Motor neuron (in vitro differentiated cells): ENCODE measurements around the gene CENPB. TPM values are rescaled to one million over a fixed set of nuclear protein-coding genes. Genes with fewer than 3 reads are reported as not detected.
A peak's percentile ranks its signal among the peaks of the same experiment; 100 is the strongest.
"Not testable (repeated sequence)": the region's sequence is repeated elsewhere in the genome, so short reads cannot be mapped to it uniquely, and the experiment has no call there.

Experiments used
- ATAC-seq, 8 experiments: fragments of 200-7000 bp; cut with Tn5 transposase; replicated peaks in 6 of 8; 2 replicates each; pipeline ENCODE4 v1.8.0; 2021; ENCODE audit warnings: mild to moderate bottlenecking in 8 of 8, moderate library complexity in 8 of 8
- H3K27ac ChIP-seq, 2 donors: fragments of 250-450 bp; sonication (Bioruptor Pico); 2 replicates each; pipeline ENCODE4 v1.9.0; 2021; ENCODE audit warnings: antibody characterized with exemption in 2 of 2, mild to moderate bottlenecking in 2 of 2, moderate library complexity in 1 of 2
- H3K4me1 ChIP-seq, 2 donors: fragments of 250-450 bp; sonication (Bioruptor Pico); replicated peaks in 1 of 2; 2 replicates each; pipeline ENCODE4 v1.6.1; 2021; ENCODE audit warnings: antibody characterized with exemption in 2 of 2, mild to moderate bottlenecking in 2 of 2, moderate library complexity in 1 of 2
- H3K4me3 ChIP-seq, 5 donors: fragments of 250-450 bp; sonication (Bioruptor Pico); 2 replicates each; pipeline ENCODE4 v1.9.0; 2021; ENCODE audit warnings: antibody characterized with exemption in 5 of 5, mild to moderate bottlenecking in 5 of 5, moderate library complexity in 4 of 5
- WGBS, 10 experiments: fragments of 450-650 bp; shearing (Covaris generic); methylation state at CpG; one replicate each; pipeline ENCODE4 v1.0.0; 2022; 5-methylcytosine and 5-hydroxymethylcytosine counted together
- in situ Hi-C, 9 experiments: fragments of 400-800 bp; cut with MboI; loops; one replicate each; pipeline ENCODE4 v1.15.0; 2021; ENCODE audit warnings: low sequenced_read_pairs in 9 of 9, low pct_unique_long_range_greater_than_20kb in 2 of 9; ENCODE audit not compliant: unreplicated experiment in 9 of 9
- total RNA-seq, 8 experiments: library from RNA; unstranded; fragments of 300-600 nt; gene quantifications; 2 replicates each; pipeline versions ENCODE4 v1.2.3 to v1.2.4, GENCODE V29; 2022

CENPB gene
- total RNA-seq, 8 experiments from 2014 or later = 18.1 to 69.4 (median 53.1) TPM

DNA sequence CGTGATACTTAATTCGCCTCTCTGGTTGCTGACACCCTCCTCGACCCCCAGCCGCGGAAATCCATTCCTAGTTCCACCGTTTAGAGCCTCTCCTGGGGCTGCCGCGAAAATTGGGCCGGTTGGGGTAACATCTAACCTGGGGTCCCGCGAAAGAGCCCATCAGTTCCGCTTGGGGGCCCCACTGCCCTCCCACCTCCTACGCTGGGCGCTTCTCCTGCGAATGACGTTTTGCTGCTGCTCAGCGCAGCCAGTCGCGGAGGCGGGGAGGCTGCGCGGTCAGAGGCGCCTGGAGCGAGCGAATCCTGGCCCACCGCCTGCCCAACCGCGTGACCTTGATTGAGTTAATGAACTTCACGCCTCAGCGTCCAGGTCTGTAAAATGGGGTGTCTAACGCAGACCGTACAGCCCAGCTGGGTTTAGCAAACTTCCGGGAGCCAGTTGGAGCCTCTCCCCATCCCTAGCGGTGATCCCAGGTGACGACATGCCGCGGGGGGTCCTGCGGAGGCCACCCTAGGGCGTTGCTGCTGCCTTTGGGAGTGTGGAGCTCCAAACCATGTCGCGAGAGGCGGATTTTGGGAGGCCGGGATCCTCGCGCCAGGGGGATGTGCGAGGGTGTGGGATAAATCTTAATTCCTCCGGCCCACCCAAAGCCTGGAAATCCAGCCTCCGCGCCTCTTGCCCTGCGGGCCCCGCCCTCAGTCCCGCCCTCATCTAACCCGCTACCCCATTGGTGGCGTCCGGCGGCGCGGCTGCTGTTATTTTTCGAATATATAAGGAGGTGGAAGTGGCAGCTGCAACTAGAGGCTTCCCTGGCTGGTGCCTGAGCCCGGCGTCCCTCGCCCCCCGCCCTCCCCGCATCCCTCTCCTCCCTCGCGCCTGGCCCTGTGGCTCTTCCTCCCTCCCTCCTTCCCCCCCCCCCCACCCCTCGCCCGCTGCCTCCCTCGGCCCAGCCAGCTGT is 9.2 kb upstream of the CENPB start, which contains the start of gene CDC25B:
CDC25B (plus strand) TSS at position 800 of the 958 bp plus-strand sequence. CDS start 222 bp downstream, outside the sequence.
- ATAC-seq = peak; percentile 75 to 88 (median 81)
- in situ Hi-C loops = loop anchor here in 2 of 9 experiments (25.0 kb wide), 1 partner anchor 292 kb away; no protein-coding TSS in a partner anchor
- 0 to 80% (median 8%) methylated on average over 2 to 29 of the region's 69 CpGs; no CpG with 5 or more reads in 3 of the 10 experiments for WGBS, 10 experiments
- peaks cover 18 to 30% of the 10 kb centered on the region in 2 donors for H3K4me1 ChIP-seq
- H3K27ac ChIP-seq = peak within 1 kb of the TSS in 1 of 2 donors; percentile 32
- H3K4me3 ChIP-seq = peak within 1 kb of the TSS; percentile 40 to 54 (median 45)

DNA sequence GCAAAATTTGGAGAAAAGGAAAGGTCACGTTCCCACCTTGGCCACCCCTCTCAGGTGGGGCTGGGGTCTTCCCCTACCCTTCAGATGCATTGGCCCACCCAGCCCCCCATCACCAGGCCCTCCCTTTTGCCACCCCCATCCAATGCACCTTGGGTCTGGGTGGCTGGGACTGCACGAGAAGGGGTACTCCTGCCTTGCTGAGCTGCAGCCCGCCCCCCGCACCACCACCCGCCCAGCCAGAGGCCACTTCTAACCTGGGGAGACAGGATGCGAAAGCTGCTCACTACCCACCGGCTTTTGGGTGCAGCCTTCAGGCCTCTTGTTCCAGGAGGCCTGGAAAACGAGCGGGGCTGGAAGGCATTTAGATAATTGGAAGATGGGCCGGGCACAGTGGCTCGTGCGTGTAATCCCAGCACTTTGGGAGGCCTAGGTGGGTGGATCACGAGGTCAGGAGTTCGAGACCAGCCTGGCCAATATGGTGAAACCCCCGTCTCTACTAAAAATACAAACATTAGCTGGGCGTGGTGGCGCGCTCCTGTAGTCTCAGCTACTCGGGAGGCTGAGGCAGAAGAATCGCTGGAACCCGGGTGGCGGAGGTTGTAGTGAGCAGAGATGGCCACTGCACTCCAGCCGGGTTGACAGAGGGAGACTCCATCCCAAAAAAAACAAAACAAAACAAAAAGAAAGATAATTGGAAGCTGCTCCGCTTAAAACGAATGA is 8.3 kb upstream of the CENPB start:
- Histone ChIP-seq H3K4me3 (peak overlapping the region in 1 of 5 donors; percentile 45), H3K4me1 (peaks cover 8 to 21% of the 10 kb centered on the region in 2 donors), H3K27ac (no peak overlapping the region)
- ATAC-seq = no peak
- in situ Hi-C loops = loop anchor here in 2 of 9 experiments (25.0 kb wide), 1 partner anchor 292 kb away; no protein-coding TSS in a partner anchor
- WGBS, 10 experiments = 37 to 88% (median 81%) methylated on average over 1 to 13 of the region's 25 CpGs; no CpG with 5 or more reads in 4 of the 10 experiments

DNA sequence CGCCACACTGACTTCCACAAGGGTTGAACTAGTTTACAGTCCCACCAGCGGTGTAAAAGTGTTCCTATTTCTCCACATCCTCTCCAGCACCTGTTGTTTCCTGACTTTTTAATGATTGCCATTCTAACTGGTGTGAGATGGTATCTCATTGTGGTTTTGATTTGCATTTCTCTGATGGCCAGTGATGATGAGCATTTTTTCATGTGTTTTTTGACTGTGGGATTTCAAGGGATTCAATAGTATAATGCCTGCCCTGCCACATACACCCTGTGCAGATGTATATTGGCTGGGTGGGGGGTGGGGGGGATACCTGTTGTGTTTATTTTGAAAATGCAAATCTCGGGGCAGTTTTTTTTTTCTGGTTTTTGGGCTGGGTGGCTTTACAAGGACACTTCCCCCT is 7.6 kb upstream of the CENPB start:
- not testable (repeated sequence) for H3K4me3 ChIP-seq, ATAC-seq, H3K27ac ChIP-seq
- H3K4me1 ChIP-seq = peaks cover 2 to 14% of the 10 kb centered on the region in 2 donors
- in situ Hi-C loops = loop anchor here in 2 of 9 experiments (25.0 kb wide), 1 partner anchor 293 kb away; no protein-coding TSS in a partner anchor
- WGBS, 10 experiments = no CpG with 5 or more reads among the region's 3 CpGs

DNA sequence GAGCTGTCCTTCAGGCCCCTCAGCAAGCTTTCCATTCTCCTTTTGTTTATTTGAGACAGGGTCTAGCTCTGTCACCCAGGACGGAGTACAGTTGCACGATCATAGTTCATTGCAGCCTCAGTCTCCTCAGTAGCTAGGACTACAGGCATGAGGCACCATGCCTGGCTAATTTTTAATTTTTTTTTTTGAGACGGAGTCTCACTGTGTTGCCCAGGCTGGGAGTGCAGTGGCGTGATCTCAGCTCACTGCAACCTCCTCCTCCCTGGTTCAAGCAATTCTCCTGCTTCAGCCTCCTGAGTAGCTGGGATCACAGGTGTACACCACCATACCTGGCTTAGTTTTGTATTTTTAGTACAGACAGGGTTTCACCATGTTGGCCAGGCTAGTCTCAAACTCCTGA is 2.7 kb upstream of the CENPB start:
- not testable (repeated sequence) for ATAC-seq, H3K4me3 ChIP-seq, H3K27ac ChIP-seq
- in situ Hi-C loops = loop anchor here in 2 of 9 experiments (25.0 kb wide), 1 partner anchor 298 kb away; no protein-coding TSS in a partner anchor
- WGBS, 10 experiments = 80 to 90% (median 83%) methylated on average over 2 to 3 of the region's 4 CpGs; no CpG with 5 or more reads in 5 of the 10 experiments
- H3K4me1 ChIP-seq = peaks cover 10 to 12% of the 10 kb centered on the region in 2 donors

DNA sequence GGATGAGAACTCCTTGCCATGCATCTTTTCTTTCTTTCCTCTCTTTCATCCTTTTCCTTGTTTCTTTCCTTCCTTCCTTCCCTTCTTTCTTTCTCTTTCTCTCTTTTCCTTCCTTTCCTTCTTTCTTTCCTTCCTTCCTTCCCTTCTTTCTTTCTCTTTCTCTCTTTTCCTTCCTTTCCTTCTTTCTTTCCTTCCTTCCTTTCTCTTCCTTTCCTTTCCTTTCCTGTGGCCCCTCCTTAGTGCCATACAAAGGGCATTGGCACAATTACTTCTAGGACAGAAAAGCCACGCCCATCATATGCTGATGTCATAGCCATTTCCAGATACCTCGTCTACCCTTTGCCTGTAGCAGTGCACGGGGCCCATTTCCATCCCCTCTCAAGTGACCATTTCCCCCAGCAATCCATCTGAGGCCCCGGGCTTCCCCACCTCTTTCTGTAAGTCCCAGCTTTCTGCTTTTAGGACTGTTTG is 2.2 kb upstream of the CENPB start:
- ATAC-seq = no peak
- in situ Hi-C loops = loop anchor here in 2 of 9 experiments (25.0 kb wide), 1 partner anchor 299 kb away; no protein-coding TSS in a partner anchor
- 4 to 60% (median 43%) methylated on average over 1 to 4 of the region's 4 CpGs for WGBS, 10 experiments
- peaks cover 14 to 15% of the 10 kb centered on the region in 2 donors for H3K4me1 ChIP-seq
- H3K4me3 ChIP-seq = no peak overlapping the region
- H3K27ac ChIP-seq = no peak overlapping the region

DNA sequence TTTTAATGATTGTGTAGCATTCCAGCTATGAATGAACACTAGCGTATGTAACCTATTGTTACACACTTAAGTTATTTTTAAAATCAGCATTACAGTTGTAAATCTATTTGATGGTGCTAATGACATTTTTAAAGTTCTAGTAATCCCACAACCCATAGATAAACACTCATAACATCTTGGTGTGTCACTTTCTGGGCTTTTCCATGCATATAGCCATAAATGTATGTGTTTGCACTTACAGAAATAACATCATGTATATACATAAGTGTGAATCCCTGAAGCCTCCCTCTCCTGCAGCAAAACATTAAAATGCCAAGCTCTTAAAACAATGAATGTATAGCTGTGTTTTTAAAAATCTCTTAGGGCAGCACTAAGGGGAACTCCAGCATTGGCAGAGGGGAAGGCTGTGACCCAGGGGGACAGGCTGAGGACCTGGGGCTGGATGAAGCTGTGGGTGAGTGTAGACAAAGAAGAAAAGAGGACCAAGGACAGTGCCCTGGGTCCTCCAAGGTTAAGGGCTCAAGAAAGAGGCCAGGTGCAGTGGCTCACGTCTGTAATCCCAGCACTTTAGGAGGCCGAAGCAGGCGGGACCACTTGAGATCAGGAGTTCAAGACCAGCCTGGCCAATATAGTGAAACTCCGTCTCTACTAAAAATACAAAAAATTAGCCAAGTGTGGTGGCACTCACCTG is 929 bp upstream of the CENPB start:
- in situ Hi-C loops = loop anchor here in 2 of 9 experiments (25.0 kb wide), 1 partner anchor 300 kb away; no protein-coding TSS in a partner anchor
- ATAC-seq = peak in 1 of 8 experiments; percentile 30
- H3K4me3 ChIP-seq = peak overlapping the region; percentile 42 to 70 (median 54)
- WGBS, 10 experiments = 0 to 100% (median 79%) methylated on average over 1 to 5 of the region's 5 CpGs; no CpG with 5 or more reads in 2 of the 10 experiments
- no peak overlapping the region for H3K27ac ChIP-seq
- peaks cover 15 to 17% of the 10 kb centered on the region in 2 donors for H3K4me1 ChIP-seq

DNA sequence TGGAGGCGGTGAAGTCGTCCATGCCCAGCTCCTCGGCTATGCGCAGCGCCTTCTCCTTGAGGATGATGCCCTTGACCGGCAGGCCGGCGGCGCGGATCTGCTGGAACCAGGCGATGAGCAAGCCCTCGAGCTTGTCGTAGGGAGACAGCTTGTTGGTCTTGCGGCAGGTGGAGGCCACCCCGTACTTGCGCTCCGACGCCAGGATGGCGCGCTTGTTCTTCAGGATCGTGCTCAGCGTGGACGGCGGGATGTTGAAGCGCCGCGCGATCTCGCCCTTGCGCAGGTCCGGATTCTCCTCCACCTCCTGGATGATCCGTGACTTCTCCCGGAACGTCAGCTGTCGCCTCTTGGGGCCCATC is 435 bp downstream of the CENPB start:
- Histone ChIP-seq H3K27ac (peak overlapping the region; percentile 78 to 87), H3K4me3 (peak overlapping the region; percentile 42 to 70 (median 54)), H3K4me1 (peaks cover 15 to 17% of the 10 kb centered on the region in 2 donors)
- in situ Hi-C loops = loop anchor here in 2 of 9 experiments (25.0 kb wide), 1 partner anchor 301 kb away; no protein-coding TSS in a partner anchor
- ATAC-seq = peak; percentile 37 to 54 (median 48)
- 0% methylated on average over 2 to 6 of the region's 35 CpGs; no CpG with 5 or more reads in 8 of the 10 experiments for WGBS, 10 experiments

DNA sequence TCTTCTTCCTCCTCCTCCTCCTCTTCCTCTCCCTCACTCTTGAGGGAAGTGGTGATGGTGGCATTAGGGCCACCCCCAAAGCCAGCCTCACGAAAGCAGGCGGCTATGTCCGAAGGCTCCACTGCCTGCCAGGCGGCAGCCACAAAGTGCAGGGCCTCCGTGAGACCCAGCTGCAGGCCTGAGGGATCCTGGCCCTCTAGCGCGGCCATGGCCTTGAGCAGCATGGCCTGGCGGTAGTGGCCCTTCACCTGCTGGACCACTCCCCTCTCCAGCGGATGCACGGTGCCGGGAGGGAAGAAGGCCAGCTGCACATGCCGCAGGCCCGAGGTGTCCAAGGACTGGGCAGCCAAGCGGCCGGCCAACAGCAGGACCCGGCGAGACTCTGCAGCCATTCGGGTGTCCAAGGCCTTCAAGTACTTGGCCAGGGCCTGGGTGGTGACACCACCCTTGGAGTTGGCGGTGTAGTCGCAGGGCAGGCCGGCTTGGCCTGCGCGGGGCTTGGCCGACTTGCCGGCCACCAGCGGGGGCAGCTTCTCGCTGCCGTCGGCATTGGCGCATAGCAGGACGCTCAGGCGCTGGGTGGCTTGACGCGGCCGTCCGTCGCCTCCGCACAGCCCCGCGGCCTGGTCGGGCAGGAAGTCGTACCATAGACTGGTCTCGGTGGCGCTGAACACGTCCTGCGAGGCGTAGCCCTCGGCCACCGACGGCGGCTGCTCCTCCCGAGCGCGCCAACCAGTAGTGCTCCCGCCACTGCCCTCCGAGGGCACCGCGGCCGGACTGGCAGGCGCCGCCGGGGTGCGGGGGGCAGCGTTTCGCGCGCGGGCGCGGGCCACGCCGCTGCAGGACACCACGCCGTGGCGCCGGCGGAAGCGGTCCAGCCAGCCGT is 1.1 kb downstream of the CENPB start:
- peaks cover 15 to 19% of the 10 kb centered on the region in 2 donors for H3K4me1 ChIP-seq
- in situ Hi-C loops = loop anchor here in 2 of 9 experiments (25.0 kb wide), 1 partner anchor 302 kb away; no protein-coding TSS in a partner anchor
- peak overlapping the region; percentile 42 to 70 (median 54) for H3K4me3 ChIP-seq
- H3K27ac ChIP-seq = peak overlapping the region; percentile 78 to 87
- 60 to 80% (median 60%) methylated on average over 1 to 2 of the region's 79 CpGs; no CpG with 5 or more reads in 7 of the 10 experiments for WGBS, 10 experiments
- peak in 4 of 8 experiments; percentile 0 to 12 (median 6) for ATAC-seq

DNA sequence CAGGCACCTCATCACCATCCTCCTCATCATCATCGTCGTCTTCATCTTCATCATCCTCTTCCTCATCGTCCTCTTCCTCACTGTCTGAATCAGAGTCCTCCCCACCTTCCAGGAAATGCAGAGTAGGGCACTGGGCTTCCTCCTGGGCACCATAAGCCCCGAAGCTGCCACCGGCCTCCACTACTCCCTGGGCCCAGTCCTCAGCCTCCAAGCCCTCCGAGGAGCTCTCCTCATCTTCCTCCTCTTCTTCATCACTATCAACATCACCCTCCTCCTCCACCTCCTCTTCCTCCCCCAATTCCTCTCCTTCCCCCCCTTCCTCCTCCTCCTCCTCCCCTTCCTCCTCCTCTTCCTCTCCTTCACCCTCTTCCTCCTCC is 1.7 kb downstream of the CENPB start:
- 80 to 100% (median 90%) methylated on average over 1 to 6 of the region's 6 CpGs; no CpG with 5 or more reads in 6 of the 10 experiments for WGBS, 10 experiments
- in situ Hi-C loops = loop anchor here in 2 of 9 experiments (25.0 kb wide), 1 partner anchor 302 kb away; no protein-coding TSS in a partner anchor
- Histone ChIP-seq H3K27ac (no peak overlapping the region), H3K4me1 (peaks cover 15 to 19% of the 10 kb centered on the region in 2 donors), H3K4me3 (no peak overlapping the region)
- no peak for ATAC-seq

DNA sequence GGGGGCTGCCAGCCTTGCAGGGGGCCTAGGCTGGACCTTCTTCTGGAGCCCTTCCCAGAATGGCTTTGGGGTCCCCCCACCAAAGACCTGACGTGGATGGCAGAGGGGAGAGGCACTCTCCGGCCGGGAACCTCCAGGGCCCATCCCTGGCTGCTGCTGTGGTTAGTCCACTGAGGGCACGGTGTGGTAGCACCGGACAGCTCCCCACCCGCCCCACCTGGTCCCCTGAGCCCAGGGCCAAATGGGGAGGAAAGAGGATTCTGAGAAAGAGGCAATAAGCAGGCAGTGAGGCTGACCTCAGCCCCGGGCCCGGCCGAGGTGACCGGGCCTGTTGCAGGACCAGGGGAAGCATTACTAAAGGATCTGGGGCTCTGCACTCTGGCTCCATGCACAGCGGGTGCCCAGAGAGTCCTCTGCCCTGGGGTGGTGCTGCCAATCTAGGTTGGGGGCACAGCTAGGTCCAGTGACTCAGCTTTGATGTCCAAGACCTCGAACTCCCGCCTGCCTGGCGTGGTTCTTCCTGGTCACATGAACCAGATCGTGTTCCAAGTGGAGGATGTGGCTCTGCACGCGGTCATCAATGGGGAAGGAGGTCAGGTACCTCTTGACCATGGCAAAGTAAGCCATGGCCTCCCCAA is 2.2 kb downstream of the CENPB start:
- 87 to 100% (median 98%) methylated on average over 2 to 8 of the region's 17 CpGs; no CpG with 5 or more reads in 4 of the 10 experiments for WGBS, 10 experiments
- in situ Hi-C loops = loop anchor here in 2 of 9 experiments (25.0 kb wide), 1 partner anchor 303 kb away; no protein-coding TSS in a partner anchor
- no peak overlapping the region for H3K4me3 ChIP-seq

More for the DNA sequence above, 2.2 kb downstream of the CENPB start:
- ATAC-seq = no peak
- Histone ChIP-seq H3K4me1 (peaks cover 15 to 19% of the 10 kb centered on the region in 2 donors), H3K27ac (no peak overlapping the region)
